IMR-90 (cell line): ENCODE data around the gene KMT2A. TPM values are rescaled to one million over a fixed set of nuclear protein-coding genes. Genes with fewer than 3 reads are reported as not detected.
A peak's percentile ranks its signal among the peaks of the same experiment; 100 is the strongest.
"Not testable (repeated sequence)": the region's sequence is repeated elsewhere in the genome, so short reads cannot be mapped to it uniquely, and the experiment has no call there.

Experiments used
- ATAC-seq: fragments of 200-7000 bp; cut with Tn5 transposase; 2 replicates; pipeline ENCODE4 v1.9.1; 2020; ENCODE audit warnings: low read depth, mild to moderate bottlenecking, moderate library complexity
- BruUV-seq: library from RNA; stranded (reverse); fragments of 400-500 nt; replicated peaks from 2 replicates; lab custom pipeline; 2021; lab: Mats Ljungman, UMichigan
- CTCF ChIA-PET: fragments of 300-600 bp; formaldehyde crosslinking; extraction: SDS; loops from one replicate; lab custom pipeline; 2021; ENCODE audit warnings: antibody characterized with exemption; lab: Yijun Ruan, JAX
- POLR2A ChIA-PET: fragments of 300-600 bp; sonication (Branson Sonifier 250); formaldehyde crosslinking; loops from one replicate; lab custom pipeline; 2022; ENCODE audit warnings: antibody characterized with exemption; ENCODE audit not compliant: unreplicated experiment; lab: Charles Lee
- DNase-seq: peaks from one replicate; pipeline ENCODE4 v3.0.0; 2013
- H2AFZ ChIP-seq: replicated peaks from 2 replicates; pipeline ENCODE3; 2013; ENCODE audit warnings: low read length, mild to moderate bottlenecking; ENCODE audit not compliant: poor library complexity
- H2AK5ac ChIP-seq: 2 replicates; pipeline ENCODE4 v1.6.1; 2013; ENCODE audit warnings: low read depth, low read length, inconsistent platforms
- H2AK9ac ChIP-seq: replicated peaks from 2 replicates; pipeline ENCODE3; 2013; ENCODE audit warnings: mild to moderate bottlenecking, low read depth, low read length, moderate library complexity; ENCODE audit not compliant: poor library complexity
- H2BK120ac ChIP-seq: 2 replicates; pipeline ENCODE4 v1.6.1; 2013; ENCODE audit warnings: low read depth, low read length, inconsistent platforms
- H2BK15ac ChIP-seq: 3 replicates; pipeline ENCODE4 v1.6.1; 2013; ENCODE audit warnings: low read depth, low read length, inconsistent platforms
- H2BK20ac ChIP-seq: 2 replicates; pipeline ENCODE4 v1.6.1; 2013; ENCODE audit warnings: low read depth, mild to moderate bottlenecking, inconsistent platforms, low read length, moderate library complexity
- H2BK5ac ChIP-seq: 2 replicates; pipeline ENCODE4 v1.6.1; 2013; ENCODE audit warnings: mild to moderate bottlenecking, low read depth, low read length, inconsistent platforms; ENCODE audit not compliant: poor library complexity, severe bottlenecking
- H3K14ac ChIP-seq: replicated peaks from 2 replicates; pipeline ENCODE4 v1.6.1; 2013; ENCODE audit warnings: low read depth, low read length, inconsistent platforms
- H3K18ac ChIP-seq: 2 replicates; pipeline ENCODE4 v1.6.1; 2013; ENCODE audit warnings: low read depth, low read length, control low read depth
- H3K23ac ChIP-seq: 2 replicates; pipeline ENCODE4 v1.6.1; 2013; ENCODE audit warnings: low read depth, low read length, inconsistent platforms
- H3K27ac ChIP-seq: 2 replicates; pipeline ENCODE4 v1.5.1; 2013; ENCODE audit warnings: mild to moderate bottlenecking, control low read depth, low read length; ENCODE audit not compliant: insufficient read depth
- H3K27me3 ChIP-seq: 2 replicates; pipeline ENCODE4 v1.6.1; 2013; ENCODE audit warnings: low read length; ENCODE audit not compliant: control insufficient read depth, insufficient read depth
- H3K36me3 ChIP-seq: 2 replicates; pipeline ENCODE4 v1.6.1; 2013; ENCODE audit warnings: low read length, mixed read lengths; ENCODE audit not compliant: control insufficient read depth, insufficient read depth
- H3K4ac ChIP-seq: 2 replicates; pipeline ENCODE4 v1.6.1; 2013; ENCODE audit warnings: low read depth, low read length, inconsistent platforms
- H3K4me1 ChIP-seq: 2 replicates; pipeline ENCODE4 v1.6.1; 2013; ENCODE audit warnings: low read length, mixed read lengths; ENCODE audit not compliant: control insufficient read depth, insufficient read depth
- H3K4me2 ChIP-seq: 2 replicates; pipeline ENCODE4 v1.6.1; 2013; ENCODE audit warnings: low read depth, mild to moderate bottlenecking, control low read depth, low read length, moderate library complexity
- H3K4me3 ChIP-seq: 2 replicates; pipeline ENCODE4 v1.5.1; 2013; ENCODE audit warnings: low read depth, mild to moderate bottlenecking, control low read depth, low read length, moderate library complexity; ENCODE audit not compliant: insufficient read depth
- H3K56ac ChIP-seq: 2 replicates; pipeline ENCODE4 v1.6.1; 2013; ENCODE audit warnings: low read length, inconsistent platforms; ENCODE audit not compliant: insufficient read depth; ENCODE audit errors: extremely low read depth
- H3K79me1 ChIP-seq, 2 experiments: 2 replicates each; pipeline ENCODE4 v1.6.1; 2013; ENCODE audit warnings: low read length in 2 of 2, inconsistent platforms in 1 of 2, low read depth in 1 of 2
- H3K9ac ChIP-seq: 2 replicates; pipeline ENCODE4 v1.6.1; 2013; ENCODE audit warnings: low read depth, low read length, control low read depth
- H3K9me1 ChIP-seq: 2 replicates; pipeline ENCODE4 v1.6.1; 2013; ENCODE audit warnings: low read length, inconsistent platforms; ENCODE audit not compliant: insufficient read depth
- H3K9me3 ChIP-seq: 2 replicates; pipeline ENCODE4 v1.6.1; 2013; ENCODE audit warnings: low read length; ENCODE audit not compliant: control insufficient read depth, insufficient read depth
- H4K20me1 ChIP-seq: 2 replicates; pipeline ENCODE4 v1.6.1; 2013; ENCODE audit warnings: low read length, inconsistent platforms; ENCODE audit not compliant: insufficient read depth
- H4K5ac ChIP-seq: 2 replicates; pipeline ENCODE4 v1.6.1; 2013; ENCODE audit warnings: mild to moderate bottlenecking, low read depth, low read length, control low read depth
- H4K8ac ChIP-seq, 2 experiments: 2 replicates each; pipeline ENCODE4 v1.6.1; 2013; ENCODE audit warnings: low read depth in 2 of 2, low read length in 2 of 2, control low read depth in 1 of 2, inconsistent platforms in 1 of 2
- H4K91ac ChIP-seq: 2 replicates; pipeline ENCODE4 v1.6.1; 2013; ENCODE audit warnings: low read depth, low read length, inconsistent platforms; ENCODE audit not compliant: insufficient read depth
- ELK1 ChIP-seq: fragments of 150-350 bp; IDR thresholded peaks from 2 replicates; pipeline ENCODE4 v1.6.1; 2016; ENCODE audit warnings: low read depth, mild to moderate bottlenecking, low read length, moderate library complexity, borderline replicate concordance
- WGBS, 2 experiments: methylation state at CpG; one replicate each; pipeline versions ENCODE4 v1.1.5 to v1.1.7; 2013; ENCODE audit warnings: missing lambda C conversion rate in 2 of 2; ENCODE audit not compliant: insufficient read length in 1 of 2; ENCODE audit errors: extremely low coverage in 2 of 2; 5-methylcytosine and 5-hydroxymethylcytosine counted together
- dilution Hi-C: fragments of 300-500 bp; cut with HindIII; formaldehyde crosslinking; loops from one replicate; pipeline ENCODE4 v1.14.3; 2018; ENCODE audit warnings: low sequenced_read_pairs; ENCODE audit not compliant: unreplicated experiment
- in situ Hi-C: fragments of 300-500 bp; cut with MboI; formaldehyde crosslinking; loops from 3 replicates; pipeline ENCODE4 v1.14.3; 2019; ENCODE audit warnings: low sequenced_read_pairs, inconsistent platforms, mixed read lengths
- intact Hi-C: fragments of 100-400 bp; cut with micrococcal nuclease; formaldehyde crosslinking; loops from 2 replicates; pipeline ENCODE4 v1.10.0; 2022
- polyA plus RNA-seq, 3 experiments: library from polyadenylated mRNA; depleted of rRNA; stranded (reverse); fragments of >200 nt; gene quantifications; 2 replicates each; pipeline ENCODE4 v1.2.3, GENCODE V29; 2012; ENCODE audit warnings: low replicate concordance in 1 of 3
- total RNA-seq: library from RNA; depleted of rRNA; stranded (reverse); fragments of >200 nt; gene quantifications from 2 replicates; pipeline ENCODE4 v1.2.3, GENCODE V29; 2012

KMT2A gene
- total and polyA plus RNA-seq, 2 of the 4 experiments (the other 2 are of a cell fraction), result 18.2 to 21.1 TPM

- Histone ChIP-seq H2BK120ac (no peak overlapping the region), H3K4me2 (no peak overlapping the region), H4K20me1 (peaks cover 31% of the 10 kb centered on the region), H3K9me1 (no peaks in the 10 kb centered on the region), H3K4ac (no peak overlapping the region), H2BK5ac (no peak overlapping the region), H3K27me3 (no peaks in the 10 kb centered on the region), H4K8ac (no peak overlapping the region), H3K4me1 (peaks cover 2% of the 10 kb centered on the region; the same call in 1 of the 2 replicates), H3K9ac (no peak overlapping the region), H3K56ac (no peak overlapping the region), H2AK5ac (no peak overlapping the region), H3K18ac (no peak overlapping the region), H2BK15ac (no peak overlapping the region), H3K79me1 (peaks cover 0 to 8% of the 10 kb centered on the region in 2 experiments; a peak in 1 of 4 replicates), H2AFZ (no peak overlapping the region), H3K14ac (no peak overlapping the region), H3K27ac (no peak overlapping the region), H3K4me3 (no peak overlapping the region), H3K9me3 (no peaks in the 10 kb centered on the region), H3K36me3 (no peaks in the 10 kb centered on the region), H2AK9ac (no peak overlapping the region), H2BK20ac (no peak overlapping the region), H4K91ac (no peak overlapping the region), H4K5ac (no peak overlapping the region), H3K23ac (no peak overlapping the region)
- dilution Hi-C loops (no loop called here), in situ Hi-C loops (no loop called here), intact Hi-C loops (no loop called here)
- POLR2A ChIA-PET, result no interaction called here
- CTCF ChIA-PET, result no interaction called here
- TF ChIP-seq ELK1, result no peak
- WGBS, 2 experiments, result no CpG with 5 or more reads among the region's 1 CpG
- DNase-seq, result no peak
- BruUV-seq, result no TSS peak
- no peak for ATAC-seq
Observed at GRCh38 chr11:118570787-118571186, 134.5 kb downstream of the KMT2A start.

GRCh38 chr11:118571701-118572060, 135.4 kb downstream of the KMT2A start:
- H3K4me2 ChIP-seq, result peak overlapping the region; percentile 62
- H2BK15ac ChIP-seq, H3K27me3 ChIP-seq, H4K91ac ChIP-seq, H2AK5ac ChIP-seq, H3K36me3 ChIP-seq, H3K4me1 ChIP-seq, DNase-seq, H3K9me1 ChIP-seq, in situ Hi-C loops, dilution Hi-C loops, POLR2A ChIA-PET, H2BK20ac ChIP-seq, intact Hi-C loops, CTCF ChIA-PET, H2AK9ac ChIP-seq, H3K56ac ChIP-seq, H3K9me3 ChIP-seq: not testable (repeated sequence)
- BruUV-seq, result TSS peak; percentile 70
- H3K18ac ChIP-seq, result 0 out of 2 replicates have a peak overlapping the region, but pooled peaks have one; percentile 31
- H2BK5ac ChIP-seq, result peak overlapping the region; percentile 66
- peak overlapping the region; percentile 63 for H3K14ac ChIP-seq
- H4K8ac ChIP-seq, result peak overlapping the region; percentile 87 to 99
- H3K4me3 ChIP-seq, result peak overlapping the region; percentile 99; the same call in 1 of the 2 replicates
- peak overlapping the region; percentile 80; the same call in 1 of the 2 replicates for H4K5ac ChIP-seq
- peak overlapping the region; percentile 46 for H3K9ac ChIP-seq
- H2AFZ ChIP-seq, result peak overlapping the region; percentile 78
- H4K20me1 ChIP-seq, result peaks cover 39% of the 10 kb centered on the region
- peak; percentile 22 for ATAC-seq
- peak overlapping the region; percentile 100 for H3K27ac ChIP-seq
- H3K4ac ChIP-seq, result peak overlapping the region; percentile 79
- WGBS, 2 experiments, result 22% methylated on average over 3 of the region's 15 CpGs; no CpG with 5 or more reads in 1 of the 2 experiments
- peaks cover 0 to 11% of the 10 kb centered on the region in 2 experiments; a peak in 2 of 4 replicates for H3K79me1 ChIP-seq
- 0 out of 2 replicates have a peak overlapping the region, but pooled peaks have one; percentile 36 for H3K23ac ChIP-seq
- H2BK120ac ChIP-seq, result peak overlapping the region; percentile 12; the same call in 1 of the 2 replicates
